ENCODE data around the gene HABP2. TPM values are rescaled to one million over a fixed set of nuclear protein-coding genes. Genes with fewer than 3 reads are reported as not detected.

Gene HABP2
- total RNA-seq, 1 experiment from 2014 or later = 0.09 TPM

- DNase-seq (ENCODE audit: low spot score) (no peak), ATAC-seq (no peak)
- Mint-ChIP-seq H3K9me3 (no peaks in the 10 kb centered on the region), H3K27me3 (ENCODE audit: low read depth) (peaks cover 14% of the 10 kb centered on the region; the same call in 1 of the 2 replicates), H3K4me1 (peaks cover 35% of the 10 kb centered on the region), H3K4me3 (no peak overlapping the region), H3K36me3 (no peaks in the 10 kb centered on the region), H3K27ac (no peak overlapping the region)
- ChIA-PET CTCF (interaction anchor here (1.5 kb wide), 1 partner anchor 56 kb away, joined by 4 read pairs; no protein-coding TSS in a partner anchor), POLR2A (no interaction called here)
- no peak for TF ChIP-seq ATF1 (CRISPR knock-in tag; IDR thresholded peaks at IDR 0.05)
- TF ChIP-seq CREB1 (CRISPR knock-in tag; IDR thresholded peaks at IDR 0.05) = no peak
- no peak for TF ChIP-seq E2F1 (CRISPR knock-in tag; IDR thresholded peaks at IDR 0.05)
- TF ChIP-seq SMAD3 (CRISPR knock-in tag; IDR thresholded peaks at IDR 0.05; ENCODE audit: borderline replicate concordance) = no peak
- TF ChIP-seq ZNF281 (CRISPR knock-in tag; IDR thresholded peaks at IDR 0.05) = no peak
Observed at GRCh38 chr10:113622831-113623230, 70.0 kb downstream of the HABP2 start.

- ATAC-seq (no peak), DNase-seq (ENCODE audit: low spot score) (no peak)
- H3K9me3 Mint-ChIP-seq = peaks cover 4% of the 10 kb centered on the region
- H3K27ac Mint-ChIP-seq = no peak overlapping the region
- H3K27me3 Mint-ChIP-seq (ENCODE audit: low read depth) = peaks cover 14% of the 10 kb centered on the region
- CTCF ChIA-PET = interaction anchor here (1.3 to 1.5 kb wide), 2 partner anchors 9 to 54 kb away, joined by 4 to 6 read pairs; no protein-coding TSS in a partner anchor
- POLR2A ChIA-PET = no interaction called here
- H3K36me3 Mint-ChIP-seq = no peaks in the 10 kb centered on the region
- H3K4me3 Mint-ChIP-seq = no peak overlapping the region
- H3K4me1 Mint-ChIP-seq = peaks cover 15% of the 10 kb centered on the region
- no peak for TF ChIP-seq ATF3 (CRISPR knock-in tag; conservative IDR thresholded peaks at IDR 0.05)
Observed at GRCh38 chr10:113625461-113626186, 72.8 kb downstream of the HABP2 start.

GRCh38 chr10:113626809-113627355, 74.0 kb downstream of the HABP2 start:
- peaks cover 14% of the 10 kb centered on the region for H3K27me3 Mint-ChIP-seq (ENCODE audit: low read depth)
- ChIA-PET POLR2A (no interaction called here), CTCF (no interaction called here)
- TF ChIP-seq SMAD4 (CRISPR knock-in tag; IDR thresholded peaks at IDR 0.05) (no peak), ZMAT4 (CRISPR knock-in tag; IDR thresholded peaks at IDR 0.05) (no peak), MYBL2 (CRISPR knock-in tag; IDR thresholded peaks at IDR 0.05) (no peak)
- no peak overlapping the region for H3K27ac Mint-ChIP-seq
- H3K9me3 Mint-ChIP-seq = peaks cover 4% of the 10 kb centered on the region
- H3K4me3 Mint-ChIP-seq = no peak overlapping the region
- ATAC-seq (no peak), DNase-seq (ENCODE audit: low spot score) (no peak)
- H3K4me1 Mint-ChIP-seq = peaks cover 14% of the 10 kb centered on the region
- H3K36me3 Mint-ChIP-seq = no peaks in the 10 kb centered on the region

GRCh38 chr10:113627836-113628235, 75.0 kb downstream of the HABP2 start:
- Mint-ChIP-seq H3K27me3 (ENCODE audit: low read depth) (peaks cover 14% of the 10 kb centered on the region), H3K4me3 (no peak overlapping the region), H3K36me3 (no peaks in the 10 kb centered on the region), H3K9me3 (peaks cover 4% of the 10 kb centered on the region), H3K4me1 (peaks cover 22% of the 10 kb centered on the region), H3K27ac (no peak overlapping the region)
- ChIA-PET CTCF (interaction anchor here (1.0 kb wide), 1 partner anchor 11 kb away, joined by 4 read pairs; no protein-coding TSS in a partner anchor), POLR2A (no interaction called here)
- ATAC-seq (no peak), DNase-seq (ENCODE audit: low spot score) (no peak)
- TF ChIP-seq TEAD4 (CRISPR knock-in tag; IDR thresholded peaks at IDR 0.05) (no peak), USF1 (CRISPR knock-in tag; IDR thresholded peaks at IDR 0.05) (no peak), JUN (CRISPR knock-in tag; IDR thresholded peaks at IDR 0.05) (no peak), PREB (CRISPR knock-in tag; IDR thresholded peaks at IDR 0.05; ENCODE audit: borderline replicate concordance) (no peak), ZNF263 (CRISPR knock-in tag; IDR thresholded peaks at IDR 0.05; ENCODE audit: low read depth) (no peak), IRF1 (CRISPR knock-in tag; IDR thresholded peaks at IDR 0.05) (no peak), RORB (CRISPR knock-in tag; IDR thresholded peaks at IDR 0.05) (no peak), ETV6 (CRISPR knock-in tag; IDR thresholded peaks at IDR 0.05) (no peak)

Data from WTC11 (cell line).